ENCODE results near the gene KLF12. TPM values are rescaled to one million over a fixed set of nuclear protein-coding genes. Genes with fewer than 3 reads are reported as not detected.

The KLF12 gene
- polyA plus RNA-seq, 2 of the 4 experiments (the other 2 are of a cell fraction) = 1.6 to 6.0 TPM

DNA sequence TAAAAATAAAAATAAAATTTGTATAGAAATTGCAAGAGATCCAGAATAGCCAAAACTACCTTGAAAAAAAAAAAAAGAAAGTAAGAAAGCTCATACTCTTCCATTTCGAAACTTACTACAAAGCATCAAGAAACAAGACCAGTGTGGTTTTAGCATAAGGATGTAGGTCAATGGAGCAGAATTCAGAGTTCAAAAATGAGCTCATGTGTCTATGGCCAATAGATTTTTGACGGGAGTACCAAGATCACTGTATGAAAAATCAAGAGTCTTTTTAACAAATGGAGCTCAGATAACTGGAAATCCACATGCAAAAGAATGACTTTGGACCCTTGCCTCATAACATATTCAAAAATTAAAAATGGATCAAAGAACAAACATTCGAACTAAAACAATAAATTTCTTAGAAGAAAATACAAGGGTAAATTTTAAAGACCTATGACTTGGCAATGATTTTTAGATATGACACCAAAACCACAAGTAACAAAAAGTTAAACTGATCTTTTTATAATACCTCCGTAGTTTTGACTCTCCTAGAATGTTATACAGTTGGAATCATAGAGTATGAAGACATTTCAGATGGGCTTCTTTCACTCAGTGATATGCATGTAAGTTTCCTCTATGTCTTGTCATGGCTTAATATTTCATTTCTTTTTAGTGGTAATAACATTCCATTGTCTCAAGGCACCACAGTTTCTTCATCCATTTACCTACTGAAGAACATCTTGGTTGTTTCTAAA lies 43.2 kb downstream of the KLF12 start:
- no peaks in the 10 kb centered on the region for H3K4me1 ChIP-seq
- DNase-seq (ENCODE audit: low read depth in 1 of 2, low spot score in 1 of 2) (no peak), ATAC-seq (no peak), FAIRE-seq (no peak)
- 71% methylated on average over 4 of the region's 4 CpGs for WGBS (ENCODE audit: missing lambda C conversion rate)
- no peak overlapping the region for H3K4me2 ChIP-seq
- POLR2A ChIA-PET = no interaction called here
- H3K4me3 ChIP-seq = no peak overlapping the region
- CTCF ChIA-PET = no interaction called here
- TF ChIP-seq, protein P1, sequence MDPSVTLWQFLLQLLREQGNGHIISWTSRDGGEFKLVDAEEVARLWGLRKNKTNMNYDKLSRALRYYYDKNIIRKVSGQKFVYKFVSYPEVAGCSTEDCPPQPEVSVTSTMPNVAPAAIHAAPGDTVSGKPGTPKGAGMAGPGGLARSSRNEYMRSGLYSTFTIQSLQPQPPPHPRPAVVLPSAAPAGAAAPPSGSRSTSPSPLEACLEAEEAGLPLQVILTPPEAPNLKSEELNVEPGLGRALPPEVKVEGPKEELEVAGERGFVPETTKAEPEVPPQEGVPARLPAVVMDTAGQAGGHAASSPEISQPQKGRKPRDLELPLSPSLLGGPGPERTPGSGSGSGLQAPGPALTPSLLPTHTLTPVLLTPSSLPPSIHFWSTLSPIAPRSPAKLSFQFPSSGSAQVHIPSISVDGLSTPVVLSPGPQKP (IDR thresholded peaks at IDR 0.05; ENCODE audit: low read depth, low read length) = no peak
- TF ChIP-seq CBX8 (IDR thresholded peaks at IDR 0.05) = no peak
- TF ChIP-seq, protein P2, sequence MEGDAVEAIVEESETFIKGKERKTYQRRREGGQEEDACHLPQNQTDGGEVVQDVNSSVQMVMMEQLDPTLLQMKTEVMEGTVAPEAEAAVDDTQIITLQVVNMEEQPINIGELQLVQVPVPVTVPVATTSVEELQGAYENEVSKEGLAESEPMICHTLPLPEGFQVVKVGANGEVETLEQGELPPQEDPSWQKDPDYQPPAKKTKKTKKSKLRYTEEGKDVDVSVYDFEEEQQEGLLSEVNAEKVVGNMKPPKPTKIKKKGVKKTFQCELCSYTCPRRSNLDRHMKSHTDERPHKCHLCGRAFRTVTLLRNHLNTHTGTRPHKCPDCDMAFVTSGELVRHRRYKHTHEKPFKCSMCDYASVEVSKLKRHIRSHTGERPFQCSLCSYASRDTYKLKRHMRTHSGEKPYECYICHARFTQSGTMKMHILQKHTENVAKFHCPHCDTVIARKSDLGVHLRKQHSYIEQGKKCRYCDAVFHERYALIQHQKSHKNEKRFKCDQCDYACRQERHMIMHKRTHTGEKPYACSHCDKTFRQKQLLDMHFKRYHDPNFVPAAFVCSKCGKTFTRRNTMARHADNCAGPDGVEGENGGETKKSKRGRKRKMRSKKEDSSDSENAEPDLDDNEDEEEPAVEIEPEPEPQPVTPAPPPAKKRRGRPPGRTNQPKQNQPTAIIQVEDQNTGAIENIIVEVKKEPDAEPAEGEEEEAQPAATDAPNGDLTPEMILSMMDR (IDR thresholded peaks at IDR 0.05) = no peak
- H3K27ac ChIP-seq = no peak overlapping the region
- no peaks in the 10 kb centered on the region for H3K9me3 ChIP-seq

DNA sequence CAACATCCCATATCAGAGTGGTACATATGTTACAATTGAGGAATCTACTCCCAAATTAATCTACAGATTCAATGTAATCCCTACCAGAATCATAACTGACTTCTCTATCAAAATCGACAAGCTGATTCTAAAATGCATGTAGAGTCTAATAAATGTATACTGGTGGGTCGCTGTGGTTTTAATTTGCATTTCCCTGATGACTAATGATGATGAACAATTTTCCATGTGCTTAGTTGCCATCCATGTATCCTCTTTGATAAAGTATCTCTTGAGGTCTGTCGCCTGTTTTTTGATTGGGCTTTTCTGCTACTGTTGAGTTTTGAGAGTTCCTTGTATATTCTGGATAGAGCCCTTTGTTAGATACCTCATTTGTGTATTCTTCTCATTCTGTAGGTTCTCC lies 43.8 kb downstream of the KLF12 start:
- Histone ChIP-seq H3K27ac (no peak overlapping the region), H3K4me3 (no peak overlapping the region), H3K4me2 (no peak overlapping the region), H3K4me1 (no peaks in the 10 kb centered on the region), H3K9me3 (no peaks in the 10 kb centered on the region)
- DNase-seq (ENCODE audit: low read depth in 1 of 2, low spot score in 1 of 2) (no peak), FAIRE-seq (no peak), ATAC-seq (no peak)
- TF ChIP-seq CEBPB (IDR thresholded peaks at IDR 0.05) (no peak), FOSB (CRISPR knock-in tag; IDR thresholded peaks at IDR 0.05) (no peak), PHF8 (IDR thresholded peaks at IDR 0.05; ENCODE audit: borderline replicate concordance, low read depth) (no peak)
- TF ChIP-seq, protein P3, sequence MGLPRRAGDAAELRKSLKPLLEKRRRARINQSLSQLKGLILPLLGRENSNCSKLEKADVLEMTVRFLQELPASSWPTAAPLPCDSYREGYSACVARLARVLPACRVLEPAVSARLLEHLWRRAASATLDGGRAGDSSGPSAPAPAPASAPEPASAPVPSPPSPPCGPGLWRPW (IDR thresholded peaks at IDR 0.05) = no peak
- POLR2A ChIA-PET = no interaction called here
- WGBS (ENCODE audit: missing lambda C conversion rate) = 61% methylated on average over 3 of the region's 3 CpGs
- CTCF ChIA-PET = no interaction called here

DNA sequence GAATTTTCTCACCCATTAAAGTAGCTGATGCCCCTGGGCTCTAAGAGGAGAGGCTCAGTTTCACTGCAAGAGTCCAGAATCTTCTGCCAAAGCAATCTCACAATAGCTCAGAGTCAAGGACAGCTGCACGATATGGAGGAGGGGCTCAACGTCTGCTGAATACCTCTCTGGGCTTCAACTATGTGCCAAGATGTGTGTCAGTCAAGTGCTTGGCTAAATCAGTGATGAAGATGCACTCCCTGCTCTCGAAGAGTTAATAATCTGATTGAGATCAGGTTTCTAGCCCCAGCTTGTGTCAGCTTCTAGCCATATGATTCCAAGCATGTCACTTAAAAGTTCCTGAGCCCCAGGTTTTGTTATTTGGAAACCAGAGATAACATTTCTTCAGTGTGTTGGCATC lies 46.8 kb downstream of the KLF12 start:
- H3K4me3 ChIP-seq = no peak overlapping the region
- DNase-seq (ENCODE audit: low read depth in 1 of 2, low spot score in 1 of 2) (no peak), ATAC-seq (no peak), FAIRE-seq (no peak)
- TF ChIP-seq GATA3 (IDR thresholded peaks at IDR 0.05; ENCODE audit: borderline replicate concordance) = no peak
- no peak for TF ChIP-seq FOSL2 (IDR thresholded peaks at IDR 0.05)
- no peak for TF ChIP-seq FOSL2 (CRISPR knock-in tag; IDR thresholded peaks at IDR 0.05)
- no peak for TF ChIP-seq CHD2 (IDR thresholded peaks at IDR 0.05; ENCODE audit: low read length, partially characterized antibody)
- TF ChIP-seq NPAS2 (CRISPR knock-in tag; IDR thresholded peaks at IDR 0.05; ENCODE audit: borderline replicate concordance) = no peak
- no peak for TF ChIP-seq ESRRA (IDR thresholded peaks at IDR 0.05; ENCODE audit: borderline replicate concordance, low read length)
- no peak overlapping the region for H3K4me2 ChIP-seq
- CTCF ChIA-PET = no interaction called here
- H3K9me3 ChIP-seq = no peaks in the 10 kb centered on the region
- no peak overlapping the region for H3K27ac ChIP-seq
- peaks cover 3% of the 10 kb centered on the region; the same call in 1 of the 3 replicates for H3K4me1 ChIP-seq
- 71% methylated on average over 3 of the region's 3 CpGs for WGBS (ENCODE audit: missing lambda C conversion rate)
- POLR2A ChIA-PET = no interaction called here

All from A549 (cell line).